Stimulated activated CD4-positive, alpha-beta T cell treated with anti-CD3 and anti-CD28 coated beads, Interleukin-12 subunit alpha, Interleukin-12 subunit beta, amount 100 ng/mL, for 48 hours (primary cell): ENCODE data around the gene WAC.
"Not testable (repeated sequence)": the region's sequence is repeated elsewhere in the genome, so short reads cannot be mapped to it uniquely, and the experiment has no call there.

Source experiments
- DNase-seq, 3 donors: peaks; one replicate each; pipeline ENCODE4 v3.0.0-alpha.2; 2020; ENCODE audit warnings: low read depth in 2 of 3, low spot score in 1 of 3

The WAC gene

GRCh38 chr10:28532337-28533185 lies at the start of gene WAC:
TSS of gene WAC (plus strand) at chr10:28533118. CDS start at chr10:28533580, 462 bp downstream.
- peak; percentile 94 to 97 (median 95) for DNase-seq

- DNase-seq, result no peak
Observed at GRCh38 chr10:28489206-28489605, 43.7 kb upstream of the WAC start.

- not testable (repeated sequence) for DNase-seq
Observed at GRCh38 chr10:28490256-28490865, 42.6 kb upstream of the WAC start.

GRCh38 chr10:28492116-28492920 lies 40.6 kb upstream of the WAC start:
- DNase-seq, result no peak

GRCh38 chr10:28494420-28494819 lies 38.5 kb upstream of the WAC start:
- DNase-seq, result no peak

GRCh38 chr10:28495084-28495483 lies 37.8 kb upstream of the WAC start:
- DNase-seq, result no peak

- no peak for DNase-seq
Observed at GRCh38 chr10:28496017-28496416, 36.9 kb upstream of the WAC start.

GRCh38 chr10:28496481-28496961 lies 36.4 kb upstream of the WAC start:
- no peak for DNase-seq

GRCh38 chr10:28497313-28498126 lies 35.4 kb upstream of the WAC start:
- DNase-seq, result no peak

GRCh38 chr10:28500203-28500602 lies 32.7 kb upstream of the WAC start:
- DNase-seq, result not testable (repeated sequence)

GRCh38 chr10:28503114-28503513 lies 29.8 kb upstream of the WAC start:
- no peak for DNase-seq

- DNase-seq, result no peak
Observed at GRCh38 chr10:28505359-28505959, 27.5 kb upstream of the WAC start.

- DNase-seq, result no peak
Observed at GRCh38 chr10:28508304-28508925, 24.5 kb upstream of the WAC start.

- DNase-seq, result no peak
Observed at GRCh38 chr10:28509286-28509685, 23.6 kb upstream of the WAC start.

GRCh38 chr10:28514648-28515047 lies 18.3 kb upstream of the WAC start:
- DNase-seq, result no peak

- no peak for DNase-seq
Observed at GRCh38 chr10:28520346-28520745, 12.6 kb upstream of the WAC start.

- not testable (repeated sequence) for DNase-seq
Observed at GRCh38 chr10:28520828-28521227, 12.1 kb upstream of the WAC start.

GRCh38 chr10:28521961-28522360 lies 11.0 kb upstream of the WAC start:
- not testable (repeated sequence) for DNase-seq

- no peak for DNase-seq
Observed at GRCh38 chr10:28523725-28524252, 9.1 kb upstream of the WAC start.

- no peak for DNase-seq
Observed at GRCh38 chr10:28530751-28531150, 2.2 kb upstream of the WAC start.
